ENCODE data around the gene SECTM1. TPM values are rescaled to one million over a fixed set of nuclear protein-coding genes. Genes with fewer than 3 reads are reported as not detected.

The SECTM1 gene
- total RNA-seq, 1 donor from 2014 or later: 0.27 TPM

GRCh38 chr17:82327289-82327688 lies 6.3 kb downstream of the SECTM1 start:
- Mint-ChIP-seq H3K36me3 (ENCODE audit: low read depth, unreplicated experiment) (no peaks in the 10 kb centered on the region), H3K9me3 (ENCODE audit: unreplicated experiment) (no peaks in the 10 kb centered on the region), H3K4me3 (ENCODE audit: unreplicated experiment) (no peak overlapping the region), H3K27me3 (ENCODE audit: low read depth, unreplicated experiment) (peaks cover 39% of the 10 kb centered on the region), H3K4me1 (ENCODE audit: low read depth, unreplicated experiment) (peaks cover 4% of the 10 kb centered on the region), H3K27ac (ENCODE audit: unreplicated experiment) (no peak overlapping the region)
- no peak overlapping the region for H3K4me2 ChIP-seq (ENCODE audit: low read length)
- FAIRE-seq (no peak), DNase-seq (ENCODE audit: low read depth) (no peak)
- no peak overlapping the region for H3K9ac ChIP-seq (ENCODE audit: low read length)
- TF ChIP-seq EZH2 (IDR thresholded peaks at IDR 0.05; ENCODE audit: insufficient read depth, low read length) (no peak), CTCF (IDR thresholded peaks at IDR 0.05; ENCODE audit: insufficient read depth, low read depth, low read length) (no peak)
- no peak overlapping the region for H2AFZ ChIP-seq (ENCODE audit: low read depth, low read length)
- no peak overlapping the region for H3K27ac ChIP-seq (ENCODE audit: low read depth, low read length)
- no peaks in the 10 kb centered on the region for H3K79me2 ChIP-seq (ENCODE audit: insufficient read depth, low read length)
- no peak overlapping the region for H3K4me3 ChIP-seq (ENCODE audit: insufficient read depth, low read depth, low read length)
- no peaks in the 10 kb centered on the region for H3K9me3 ChIP-seq (ENCODE audit: insufficient read depth, low read depth, low read length)
- H3K4me1 ChIP-seq (ENCODE audit: insufficient read depth, low read length): peaks cover 11% of the 10 kb centered on the region
- no peaks in the 10 kb centered on the region for H3K36me3 ChIP-seq (ENCODE audit: insufficient read depth, low read length)
- H3K27me3 ChIP-seq (ENCODE audit: insufficient read depth, low read length): peaks cover 17% of the 10 kb centered on the region
- peaks cover 2% of the 10 kb centered on the region for H4K20me1 ChIP-seq (ENCODE audit: insufficient read depth, low read length)

- H3K4me2 ChIP-seq (ENCODE audit: low read length): no peak overlapping the region
- H4K20me1 ChIP-seq (ENCODE audit: insufficient read depth, low read length): no peaks in the 10 kb centered on the region
- DNase-seq (ENCODE audit: low read depth): no peak
- H3K36me3 Mint-ChIP-seq (ENCODE audit: low read depth, unreplicated experiment): no peaks in the 10 kb centered on the region
- no peaks in the 10 kb centered on the region for H3K79me2 ChIP-seq (ENCODE audit: insufficient read depth, low read length)
- H3K36me3 ChIP-seq (ENCODE audit: insufficient read depth, low read length): no peaks in the 10 kb centered on the region
- no peak overlapping the region for H3K4me3 ChIP-seq (ENCODE audit: insufficient read depth, low read depth, low read length)
- no peak for FAIRE-seq
- H3K27ac ChIP-seq (ENCODE audit: low read depth, low read length): no peak overlapping the region
- peaks cover 4% of the 10 kb centered on the region for H3K4me1 Mint-ChIP-seq (ENCODE audit: low read depth, unreplicated experiment)
- H3K27me3 ChIP-seq (ENCODE audit: insufficient read depth, low read length): peaks cover 17% of the 10 kb centered on the region
- H3K9me3 Mint-ChIP-seq (ENCODE audit: unreplicated experiment): no peaks in the 10 kb centered on the region
- no peak overlapping the region for H3K4me3 Mint-ChIP-seq (ENCODE audit: unreplicated experiment)
- peaks cover 30% of the 10 kb centered on the region for H3K27me3 Mint-ChIP-seq (ENCODE audit: low read depth, unreplicated experiment)
- peaks cover 11% of the 10 kb centered on the region for H3K4me1 ChIP-seq (ENCODE audit: insufficient read depth, low read length)
- H3K27ac Mint-ChIP-seq (ENCODE audit: unreplicated experiment): no peak overlapping the region
- H3K9me3 ChIP-seq (ENCODE audit: insufficient read depth, low read depth, low read length): no peaks in the 10 kb centered on the region
- H2AFZ ChIP-seq (ENCODE audit: low read depth, low read length): no peak overlapping the region
- no peak for TF ChIP-seq CTCF (IDR thresholded peaks at IDR 0.05; ENCODE audit: insufficient read depth, low read depth, low read length)
- TF ChIP-seq EZH2 (IDR thresholded peaks at IDR 0.05; ENCODE audit: insufficient read depth, low read length): no peak
- H3K9ac ChIP-seq (ENCODE audit: low read length): no peak overlapping the region
Measured at GRCh38 chr17:82325286-82326180, 8.0 kb downstream of the SECTM1 start.
